ENCODE results near the gene KRT73. TPM values are rescaled to one million over a fixed set of nuclear protein-coding genes. Genes with fewer than 3 reads are reported as not detected.

KRT73 gene
- 0.06 TPM in 1 of 5 replicates, not detected in the others for total RNA-seq (2022; extraction: Qiagen RNA extraction)

DNA sequence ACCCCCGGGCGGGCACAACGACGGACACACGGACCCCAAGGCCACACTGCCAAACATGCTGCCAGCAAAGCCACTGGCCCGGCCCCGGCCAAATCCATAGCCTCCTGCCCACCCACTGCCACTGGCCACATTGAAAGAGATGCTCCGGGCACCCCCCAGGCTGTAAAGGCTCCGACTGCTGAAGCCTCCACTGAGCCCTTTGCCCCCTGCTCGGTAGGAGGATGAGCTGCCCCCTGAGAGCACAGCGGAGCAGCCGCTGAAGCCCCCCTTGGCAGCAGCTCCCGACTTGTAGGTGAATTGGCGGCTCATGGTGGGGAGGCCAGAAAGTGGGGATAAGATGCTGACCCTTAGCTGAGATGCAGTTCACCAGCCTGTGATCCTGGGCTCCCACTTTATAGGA lies at the start of gene KRT73:
TSS of gene KRT73 (minus strand) at position 344 of the 400 bp plus-strand sequence. CDS start at position 309, 35 bp downstream.

DNA sequence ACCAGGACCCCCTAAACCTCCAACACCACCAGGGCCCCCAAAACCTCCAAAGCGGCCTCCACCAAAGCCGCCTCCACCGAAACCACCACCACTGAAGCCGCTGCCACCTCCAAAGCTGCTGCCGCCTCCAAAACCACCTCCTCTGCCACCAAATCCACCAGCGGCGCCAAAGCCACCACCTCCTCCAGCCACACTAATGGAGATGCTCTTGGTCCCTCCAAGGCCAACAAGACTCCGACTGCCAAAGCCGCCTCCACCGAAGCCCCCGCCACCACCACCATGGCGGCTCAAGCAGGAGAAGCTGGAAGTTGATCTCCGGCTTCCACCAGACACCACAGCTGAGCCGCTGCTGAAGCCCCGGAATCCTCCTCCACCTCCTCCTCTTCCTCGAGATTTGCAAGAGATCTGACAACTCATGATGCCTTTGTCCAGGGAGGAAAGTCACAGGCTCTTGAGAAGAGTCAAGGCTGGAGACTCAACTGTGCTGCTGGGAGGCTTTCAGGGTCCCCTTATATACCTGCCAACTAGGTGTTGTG lies 33.4 kb upstream of the KRT73 start, which contains the start of gene KRT2:
TSS of gene KRT2 (minus strand) at position 486 of the 536 bp plus-strand sequence. CDS start at position 417, 69 bp downstream.

DNA sequence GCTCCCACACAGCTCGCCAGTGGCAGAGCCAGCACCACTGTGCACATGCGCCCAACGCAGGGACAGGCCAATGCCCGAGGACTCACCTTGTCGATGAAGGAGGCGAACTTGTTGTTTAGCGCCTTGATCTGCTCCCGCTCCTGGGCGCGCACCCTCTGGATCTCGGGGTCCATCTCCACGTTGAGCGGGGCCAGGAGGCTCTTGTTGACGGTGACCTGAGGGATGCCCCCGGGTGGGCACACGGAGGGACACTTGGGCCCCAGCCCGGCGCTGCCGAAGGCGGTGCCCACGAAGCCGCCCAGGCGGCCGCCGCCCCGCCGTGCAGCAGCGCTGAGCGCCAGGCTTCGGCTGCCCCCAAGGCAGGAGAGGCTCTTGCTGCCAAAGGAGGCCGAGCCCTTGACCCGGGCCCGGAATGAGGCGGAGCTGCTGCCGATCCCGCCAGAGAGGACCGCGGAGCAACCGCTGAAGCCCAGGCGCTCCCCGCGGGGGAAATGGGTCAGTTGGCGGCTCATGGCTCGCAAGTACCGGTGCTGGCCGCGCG lies 17.3 kb downstream of the KRT73 start, which contains the start of gene KRT72:
TSS of gene KRT72 (minus strand) at position 523 of the 541 bp plus-strand sequence. CDS start at position 512, 11 bp downstream.

GRCh38 chr12:52573743-52574142 lies 44.6 kb downstream of the KRT73 start, which contains the start of gene KRT74:
Gene KRT74, minus strand, starts transcription at chr12:52573843. Its CDS starts 66 bp downstream, at chr12:52573777.

Other genes starting within 250 kb of the KRT73 start
- not detected in 5 replicates for gene KRT84, start 232.9 kb downstream of the KRT73 start, total RNA-seq (2022; extraction: Qiagen RNA extraction)
- not detected in 5 replicates for gene KRT82, start 212.2 kb downstream of the KRT73 start, total RNA-seq (2022; extraction: Qiagen RNA extraction)
- gene KRT75, start 184.2 kb downstream of the KRT73 start, total RNA-seq (2022; extraction: Qiagen RNA extraction) = 0.07 to 0.18 TPM (median 0.09 TPM) in 5 replicates
- gene KRT6B, start 166.4 kb downstream of the KRT73 start, total RNA-seq (2022; extraction: Qiagen RNA extraction) = 0.05 to 0.09 TPM in 2 of 5 replicates, not detected in the others
- 0.06 TPM in 1 of 5 replicates, not detected in the others for gene KRT6C, start 144.8 kb downstream of the KRT73 start, total RNA-seq (2022; extraction: Qiagen RNA extraction)
- 10.3 to 13.4 TPM (median 11.2 TPM) in 5 replicates for gene KRT6A, start 125.3 kb downstream of the KRT73 start, total RNA-seq (2022; extraction: Qiagen RNA extraction)
- 0.39 to 0.69 TPM (median 0.53 TPM) in 5 replicates for gene KRT5, start 98.2 kb downstream of the KRT73 start, total RNA-seq (2022; extraction: Qiagen RNA extraction)
- 0.05 TPM in 1 of 5 replicates, not detected in the others for gene KRT71, start 65.4 kb downstream of the KRT73 start, total RNA-seq (2022; extraction: Qiagen RNA extraction)
- gene KRT74, start 44.7 kb downstream of the KRT73 start, total RNA-seq (2022; extraction: Qiagen RNA extraction) = not detected in 5 replicates
- gene KRT72, start 17.1 kb downstream of the KRT73 start, total RNA-seq (2022; extraction: Qiagen RNA extraction) = 0.07 TPM in 1 of 5 replicates, not detected in the others
- not detected in 5 replicates for gene KRT2, start 33.7 kb upstream of the KRT73 start, total RNA-seq (2022; extraction: Qiagen RNA extraction)
- not detected in 5 replicates for gene KRT1, start 61.8 kb upstream of the KRT73 start, total RNA-seq (2022; extraction: Qiagen RNA extraction)
- gene KRT77, start 85.0 kb upstream of the KRT73 start, total RNA-seq (2022; extraction: Qiagen RNA extraction) = not detected in 5 replicates
- gene KRT76, start 158.8 kb upstream of the KRT73 start, total RNA-seq (2022; extraction: Qiagen RNA extraction) = not detected in 5 replicates
- 0.03 to 0.13 TPM in 2 of 5 replicates, not detected in the others for gene KRT3, start 177.6 kb upstream of the KRT73 start, total RNA-seq (2022; extraction: Qiagen RNA extraction)
- 2.6 to 3.6 TPM (median 3.0 TPM) in 5 replicates for gene KRT4, start 195.6 kb upstream of the KRT73 start, total RNA-seq (2022; extraction: Qiagen RNA extraction)
- gene KRT79, start 215.8 kb upstream of the KRT73 start, total RNA-seq (2022; extraction: Qiagen RNA extraction) = 0.08 TPM in 1 of 5 replicates, not detected in the others
- 0.07 to 0.45 TPM (median 0.25 TPM) in 4 of 5 replicates, not detected in the other for gene KRT78, start 230.4 kb upstream of the KRT73 start, total RNA-seq (2022; extraction: Qiagen RNA extraction)

Data from A549 treated with Hydrocortisone at 1 μM for 4 hours (cell line).